OCI-LY1 (cell line): ENCODE measurements around the gene GLDC.
A peak's percentile ranks its signal among the peaks of the same experiment; 100 is the strongest.

ENCODE experiments used
- H2AFZ ChIP-seq: fragments of 200-600 bp; sonication (generic), shearing (Covaris generic); 2 replicates; pipeline ENCODE4 v1.6.0; 2014; ENCODE audit warnings: antibody characterized with exemption, mild to moderate bottlenecking, low read length
- H3F3A ChIP-seq: fragments of 200-600 bp; sonication (generic), shearing (Covaris generic); 2 replicates; pipeline ENCODE4 v1.6.0; 2014; ENCODE audit warnings: mild to moderate bottlenecking, antibody characterized with exemption, low read length, moderate library complexity; ENCODE audit not compliant: insufficient read depth
- H3K27ac ChIP-seq: fragments of 200-600 bp; sonication (generic); 2 replicates; pipeline ENCODE4 v1.5.1; 2014; ENCODE audit warnings: low read length, mixed run types, mild to moderate bottlenecking, low read depth; ENCODE audit not compliant: poor library complexity, severe bottlenecking
- H3K27me3 ChIP-seq: fragments of 200-600 bp; sonication (generic); 2 replicates; pipeline ENCODE4 v1.6.0; 2014; ENCODE audit warnings: antibody characterized with exemption, mild to moderate bottlenecking, low read length, moderate library complexity; ENCODE audit not compliant: insufficient read depth
- H3K36me3 ChIP-seq: fragments of 200-600 bp; sonication (generic); 2 replicates; pipeline ENCODE4 v1.6.1; 2014; ENCODE audit warnings: mild to moderate bottlenecking, antibody characterized with exemption, low read length, moderate library complexity, mixed read lengths; ENCODE audit not compliant: insufficient read depth
- H3K4me1 ChIP-seq: fragments of 200-600 bp; sonication (generic); 2 replicates; pipeline ENCODE4 v1.5.1; 2014; ENCODE audit warnings: mild to moderate bottlenecking, low read length, moderate library complexity; ENCODE audit not compliant: insufficient read depth, severe bottlenecking
- H3K4me2 ChIP-seq: fragments of 200-600 bp; sonication (generic), shearing (Covaris generic); 2 replicates; pipeline ENCODE4 v1.6.1; 2014; ENCODE audit warnings: low read length
- H3K4me3 ChIP-seq: fragments of 200-600 bp; sonication (generic); 2 replicates; pipeline ENCODE4 v1.5.1; 2014; ENCODE audit warnings: low read length, low read depth, mild to moderate bottlenecking, mixed read lengths; ENCODE audit not compliant: poor library complexity, severe bottlenecking
- H3K79me2 ChIP-seq: fragments of 200-600 bp; shearing (Covaris generic); 2 replicates; pipeline ENCODE4 v1.6.1; 2016; ENCODE audit warnings: mixed run types, low read length, mixed read lengths; ENCODE audit not compliant: insufficient read depth
- H3K9ac ChIP-seq: fragments of 200-600 bp; sonication (generic), shearing (Covaris generic); 2 replicates; pipeline ENCODE4 v1.6.1; 2014; ENCODE audit warnings: mild to moderate bottlenecking, low read length, mixed read lengths
- H3K9me2 ChIP-seq: fragments of 200-600 bp; sonication (generic), shearing (Covaris generic); 2 replicates; pipeline ENCODE4 v1.6.1; 2014; ENCODE audit warnings: low read depth, mild to moderate bottlenecking, low read length, mixed read lengths
- H3K9me3 ChIP-seq: fragments of 200-600 bp; shearing (Covaris generic); 2 replicates; pipeline ENCODE4 v1.6.1; 2014; ENCODE audit warnings: low read length, mixed read lengths
- H4K20me1 ChIP-seq: fragments of 200-600 bp; sonication (generic), shearing (Covaris generic); 2 replicates; pipeline ENCODE4 v1.6.0; 2016; ENCODE audit warnings: mild to moderate bottlenecking, low read length; ENCODE audit not compliant: insufficient read depth
- EZH2 ChIP-seq: fragments of 200-600 bp; sonication (generic), shearing (Covaris generic); IDR thresholded peaks from 2 replicates; pipeline ENCODE4 v1.8.0; 2017; ENCODE audit warnings: borderline replicate concordance, mixed run types, mild to moderate bottlenecking, antibody characterized with exemption, low read length, moderate library complexity, mixed read lengths
- TF ChIP-seq, protein P1 (sequence below): fragments of 200-600 bp; sonication (generic), shearing (Covaris generic); IDR thresholded peaks from 2 replicates; pipeline ENCODE4 v1.5.1; 2017; ENCODE audit warnings: mild to moderate bottlenecking, antibody characterized with exemption, low read length, moderate library complexity, mixed read lengths

GLDC gene

DNA sequence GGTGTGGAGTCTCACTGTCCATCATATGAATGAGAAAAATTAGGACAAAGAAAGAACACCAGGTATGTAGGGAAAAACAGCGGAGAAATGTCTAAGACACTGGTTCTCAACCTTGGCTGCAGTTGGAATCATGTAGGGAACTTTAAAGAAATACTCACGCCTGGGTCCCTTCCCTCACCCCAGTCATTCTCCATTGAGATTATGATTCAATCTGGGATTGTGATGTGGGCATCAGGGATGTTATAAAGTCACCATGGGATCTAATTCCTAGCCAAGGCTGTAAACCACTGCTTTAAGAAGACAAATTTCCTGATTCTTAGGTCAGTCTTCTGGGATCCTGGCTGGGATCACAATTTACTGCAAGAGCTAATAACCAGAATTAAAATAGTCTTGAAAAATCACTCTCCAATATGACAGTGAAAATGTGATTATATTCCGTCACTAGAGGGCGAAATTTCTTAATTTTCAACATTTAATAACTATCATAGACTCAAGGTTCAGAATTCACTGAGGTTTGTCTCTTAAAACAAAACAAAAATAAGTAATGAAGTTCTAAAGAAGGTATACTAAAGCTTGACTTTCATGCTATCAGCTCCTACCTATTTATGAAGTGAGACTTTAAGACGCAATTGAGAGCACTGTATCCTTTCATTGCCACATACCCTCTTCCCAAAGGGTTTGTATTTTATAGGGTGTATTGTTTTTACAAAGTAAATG is 60.5 kb downstream of the GLDC start:
- Histone ChIP-seq H3K9ac (no peak overlapping the region), H3F3A (no peaks in the 10 kb centered on the region), H3K4me2 (no peak overlapping the region), H3K9me3 (no peaks in the 10 kb centered on the region), H3K27me3 (no peaks in the 10 kb centered on the region; the same call in 1 of the 2 replicates), H3K9me2 (no peaks in the 10 kb centered on the region), H3K4me3 (no peak overlapping the region), H2AFZ (no peak overlapping the region), H3K36me3 (no peaks in the 10 kb centered on the region), H3K79me2 (no peaks in the 10 kb centered on the region), H3K27ac (no peak overlapping the region), H3K4me1 (no peaks in the 10 kb centered on the region), H4K20me1 (no peaks in the 10 kb centered on the region)
- no peak for TF ChIP-seq EZH2
- TF ChIP-seq, protein P1, sequence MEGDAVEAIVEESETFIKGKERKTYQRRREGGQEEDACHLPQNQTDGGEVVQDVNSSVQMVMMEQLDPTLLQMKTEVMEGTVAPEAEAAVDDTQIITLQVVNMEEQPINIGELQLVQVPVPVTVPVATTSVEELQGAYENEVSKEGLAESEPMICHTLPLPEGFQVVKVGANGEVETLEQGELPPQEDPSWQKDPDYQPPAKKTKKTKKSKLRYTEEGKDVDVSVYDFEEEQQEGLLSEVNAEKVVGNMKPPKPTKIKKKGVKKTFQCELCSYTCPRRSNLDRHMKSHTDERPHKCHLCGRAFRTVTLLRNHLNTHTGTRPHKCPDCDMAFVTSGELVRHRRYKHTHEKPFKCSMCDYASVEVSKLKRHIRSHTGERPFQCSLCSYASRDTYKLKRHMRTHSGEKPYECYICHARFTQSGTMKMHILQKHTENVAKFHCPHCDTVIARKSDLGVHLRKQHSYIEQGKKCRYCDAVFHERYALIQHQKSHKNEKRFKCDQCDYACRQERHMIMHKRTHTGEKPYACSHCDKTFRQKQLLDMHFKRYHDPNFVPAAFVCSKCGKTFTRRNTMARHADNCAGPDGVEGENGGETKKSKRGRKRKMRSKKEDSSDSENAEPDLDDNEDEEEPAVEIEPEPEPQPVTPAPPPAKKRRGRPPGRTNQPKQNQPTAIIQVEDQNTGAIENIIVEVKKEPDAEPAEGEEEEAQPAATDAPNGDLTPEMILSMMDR, result peak; percentile 70

GRCh38 chr9:6581253-6581652 is 64.3 kb downstream of the GLDC start:
- no peak overlapping the region for H2AFZ ChIP-seq
- H3K4me1 ChIP-seq, result no peaks in the 10 kb centered on the region
- TF ChIP-seq EZH2, result no peak
- TF ChIP-seq, protein P1, result no peak
- H3K9me3 ChIP-seq, result no peaks in the 10 kb centered on the region
- no peaks in the 10 kb centered on the region for H3K79me2 ChIP-seq
- no peaks in the 10 kb centered on the region for H3K9me2 ChIP-seq
- H4K20me1 ChIP-seq, result no peaks in the 10 kb centered on the region
- H3K27ac ChIP-seq, result no peak overlapping the region
- no peaks in the 10 kb centered on the region for H3K36me3 ChIP-seq
- H3K9ac ChIP-seq, result no peak overlapping the region
- no peak overlapping the region for H3K4me3 ChIP-seq
- no peaks in the 10 kb centered on the region for H3F3A ChIP-seq
- no peaks in the 10 kb centered on the region; the same call in 1 of the 2 replicates for H3K27me3 ChIP-seq
- no peak overlapping the region for H3K4me2 ChIP-seq

DNA sequence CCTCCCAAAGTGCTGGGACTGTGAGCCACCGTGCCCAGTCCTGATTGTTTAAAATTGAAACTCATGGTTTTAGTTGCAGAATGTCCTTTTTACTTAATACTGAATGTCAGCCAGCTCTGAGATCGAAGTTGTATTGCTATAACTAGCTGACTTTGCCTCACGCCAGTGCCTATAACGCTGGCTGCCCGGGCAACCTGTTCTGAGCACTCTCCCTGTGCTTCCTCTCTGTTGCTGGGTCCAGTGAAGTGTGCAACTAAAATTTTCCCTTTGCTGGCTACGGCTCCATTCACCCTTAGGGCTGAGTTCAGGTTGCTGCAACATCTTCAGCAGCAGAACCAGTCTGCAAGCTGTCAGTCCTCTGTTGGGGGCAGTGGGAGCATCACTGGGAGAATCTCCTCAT is 65.9 kb downstream of the GLDC start:
- H3K9ac ChIP-seq, result no peak overlapping the region
- H4K20me1 ChIP-seq, result no peaks in the 10 kb centered on the region
- no peak overlapping the region for H3K27ac ChIP-seq
- H3F3A ChIP-seq, result no peaks in the 10 kb centered on the region
- no peaks in the 10 kb centered on the region for H3K79me2 ChIP-seq
- no peaks in the 10 kb centered on the region for H3K9me3 ChIP-seq
- no peaks in the 10 kb centered on the region for H3K9me2 ChIP-seq
- no peak overlapping the region for H3K4me2 ChIP-seq
- TF ChIP-seq, protein P1, result no peak
- TF ChIP-seq EZH2, result no peak
- H3K4me1 ChIP-seq, result peaks cover 14% of the 10 kb centered on the region
- no peak overlapping the region for H3K4me3 ChIP-seq
- no peak overlapping the region for H2AFZ ChIP-seq
- H3K36me3 ChIP-seq, result no peaks in the 10 kb centered on the region
- no peaks in the 10 kb centered on the region; the same call in 1 of the 2 replicates for H3K27me3 ChIP-seq
